ENCODE measurements around the gene PISD. TPM values are rescaled to one million over a fixed set of nuclear protein-coding genes. Genes with fewer than 3 reads are reported as not detected.

Gene PISD
- total RNA-seq = 30.0 TPM

DNA sequence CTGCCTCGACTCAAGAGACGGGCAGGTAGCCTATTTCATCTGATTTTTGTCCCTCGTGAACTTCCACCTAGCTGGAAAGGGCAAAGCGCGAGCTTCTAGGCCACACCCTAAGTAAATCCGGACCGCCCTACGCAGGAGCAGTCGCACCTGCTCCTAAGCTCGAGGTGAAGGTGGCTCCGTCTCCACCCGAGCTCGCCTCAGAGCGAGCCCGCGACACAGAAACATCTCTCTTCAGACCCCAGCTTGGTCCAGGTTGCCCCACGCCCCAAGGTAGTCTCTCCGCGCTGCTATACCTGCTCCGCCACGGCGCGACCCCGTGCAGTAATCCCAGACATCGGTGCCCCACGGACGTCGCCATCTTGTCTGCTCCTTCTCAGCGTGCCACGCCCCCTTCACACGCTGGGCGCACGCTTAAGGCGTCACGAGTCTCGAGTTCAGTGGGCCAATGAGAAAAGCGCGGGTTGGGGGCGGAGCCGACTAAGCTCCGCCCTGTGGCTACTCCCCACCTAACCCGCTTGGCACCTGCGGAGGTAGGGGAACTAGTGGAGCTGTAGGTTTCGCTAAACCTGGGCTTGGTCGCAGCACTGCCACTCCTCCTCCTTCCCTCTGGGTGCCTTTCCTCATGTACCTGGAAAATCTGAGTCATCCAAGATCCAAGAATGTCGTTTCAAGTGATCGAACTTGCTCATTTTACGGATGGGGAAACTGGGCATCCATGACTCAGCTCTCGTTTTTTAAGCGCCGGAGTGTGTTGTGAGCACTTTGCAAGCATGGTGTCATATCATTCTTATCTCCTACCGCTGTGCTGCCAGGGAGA, at the start of gene PISD:
Gene PISD, minus strand, starts transcription at position 365 of the 817 bp plus-strand sequence. Its CDS starts 7 bp downstream, at position 358.

Other genes starting within 250 kb of the PISD start
- gene EIF4ENIF1, start 172.4 kb downstream of the PISD start, total RNA-seq = 22.8 TPM
- gene SFI1, start 165.7 kb downstream of the PISD start, total RNA-seq = 25.8 TPM
- 37.8 TPM for gene PRR14L, start 87.9 kb upstream of the PISD start, total RNA-seq
- 20.8 TPM for gene DEPDC5, start 91.8 kb upstream of the PISD start, total RNA-seq